Nephron progenitor cell (in vitro differentiated cells): ENCODE measurements around the gene ALG1.

ENCODE experiments used
- DNase-seq: peaks from one replicate; pipeline ENCODE4 v3.0.0; 2021
- H3K27ac Mint-ChIP-seq: 2 replicates; pipeline ENCODE4 v1.8.0; 2021; ENCODE audit warnings: mild to moderate bottlenecking, moderate library complexity, mixed read lengths
- H3K27me3 Mint-ChIP-seq: 2 replicates; pipeline ENCODE4 v1.8.0; 2021; ENCODE audit warnings: mild to moderate bottlenecking, low read depth, mixed read lengths; ENCODE audit not compliant: poor library complexity
- H3K36me3 Mint-ChIP-seq: 2 replicates; pipeline ENCODE4 v1.8.0; 2021; ENCODE audit warnings: low read depth, mixed read lengths
- H3K4me1 Mint-ChIP-seq: 2 replicates; pipeline ENCODE4 v1.8.0; 2021; ENCODE audit warnings: mixed read lengths
- H3K4me3 Mint-ChIP-seq: 2 replicates; pipeline ENCODE4 v1.8.0; 2021; ENCODE audit warnings: mild to moderate bottlenecking, moderate library complexity, mixed read lengths
- H3K9me3 Mint-ChIP-seq: 2 replicates; pipeline ENCODE4 v1.8.0; 2021; ENCODE audit warnings: mild to moderate bottlenecking, moderate library complexity, mixed read lengths
- CTCF ChIP-seq: fragments of 200-600 bp; sonication (generic); IDR thresholded peaks from 2 replicates; pipeline ENCODE4 v1.5.0; 2021; ENCODE audit warnings: antibody characterized with exemption

Gene ALG1

GRCh38 chr16:5027086-5027485, 44.6 kb upstream of the ALG1 start:
- Mint-ChIP-seq H3K4me1 (no peaks in the 10 kb centered on the region), H3K9me3 (no peaks in the 10 kb centered on the region), H3K4me3 (no peak overlapping the region), H3K36me3 (no peaks in the 10 kb centered on the region), H3K27me3 (peaks cover 7% of the 10 kb centered on the region), H3K27ac (no peak overlapping the region)
- no peak for TF ChIP-seq CTCF
- no peak for DNase-seq

- peaks cover 7% of the 10 kb centered on the region for H3K27me3 Mint-ChIP-seq
- peaks cover 3% of the 10 kb centered on the region for H3K4me1 Mint-ChIP-seq
- no peaks in the 10 kb centered on the region for H3K36me3 Mint-ChIP-seq
- no peak for DNase-seq
- no peak for TF ChIP-seq CTCF
- H3K9me3 Mint-ChIP-seq, result no peaks in the 10 kb centered on the region
- H3K27ac Mint-ChIP-seq, result no peak overlapping the region
- no peak overlapping the region for H3K4me3 Mint-ChIP-seq
Measured at GRCh38 chr16:5027575-5028235, 43.9 kb upstream of the ALG1 start.

- H3K4me3 Mint-ChIP-seq, result no peak overlapping the region
- no peaks in the 10 kb centered on the region for H3K36me3 Mint-ChIP-seq
- H3K27ac Mint-ChIP-seq, result peak overlapping the region; percentile 30
Measured at GRCh38 chr16:5028950-5029475, 42.6 kb upstream of the ALG1 start.

GRCh38 chr16:5030251-5030870, 41.3 kb upstream of the ALG1 start:
- Mint-ChIP-seq H3K27ac (no peak overlapping the region), H3K36me3 (no peaks in the 10 kb centered on the region), H3K4me1 (peaks cover 23% of the 10 kb centered on the region), H3K4me3 (no peak overlapping the region), H3K9me3 (no peaks in the 10 kb centered on the region), H3K27me3 (peaks cover 7% of the 10 kb centered on the region)
- no peak for TF ChIP-seq CTCF
- DNase-seq, result no peak

More at GRCh38 chr16:5028950-5029475, 42.6 kb upstream of the ALG1 start:
- H3K4me1 Mint-ChIP-seq, result peaks cover 9% of the 10 kb centered on the region
- no peak for TF ChIP-seq CTCF
- no peak for DNase-seq
- no peaks in the 10 kb centered on the region for H3K9me3 Mint-ChIP-seq
- peaks cover 7% of the 10 kb centered on the region for H3K27me3 Mint-ChIP-seq

- Mint-ChIP-seq H3K36me3 (no peaks in the 10 kb centered on the region), H3K27ac (no peak overlapping the region)
Measured at GRCh38 chr16:5031601-5032000, 40.0 kb upstream of the ALG1 start.

More at GRCh38 chr16:5031601-5032000, 40.0 kb upstream of the ALG1 start:
- TF ChIP-seq CTCF, result no peak
- Mint-ChIP-seq H3K9me3 (no peaks in the 10 kb centered on the region), H3K4me1 (peaks cover 30% of the 10 kb centered on the region), H3K27me3 (peaks cover 8% of the 10 kb centered on the region), H3K4me3 (peak overlapping the region; percentile 72)
- no peak for DNase-seq
